Smooth muscle cell (in vitro differentiated cells): ENCODE measurements around the gene PDE4B. TPM values are rescaled to one million over a fixed set of nuclear protein-coding genes. Genes with fewer than 3 reads are reported as not detected.

ENCODE experiments used
- DNase-seq: peaks from one replicate; lab custom pipeline; 2025; ENCODE audit not compliant: unreplicated experiment; lab: John Stamatoyannopoulos, UW
- H2AFZ ChIP-seq: fragments of 200-600 bp; sonication (generic); 2 replicates; pipeline ENCODE4 v1.6.0; 2016; ENCODE audit warnings: antibody characterized with exemption, low read depth, mild to moderate bottlenecking
- H3F3A ChIP-seq: fragments of 200-600 bp; sonication (generic); 2 replicates; pipeline ENCODE4 v1.6.0; 2017; ENCODE audit warnings: antibody characterized with exemption, low read depth
- H3K27ac ChIP-seq: fragments of 200-600 bp; sonication (generic); 2 replicates; pipeline ENCODE4 v1.5.1; 2016; ENCODE audit warnings: low read depth, mild to moderate bottlenecking
- H3K27me3 ChIP-seq: fragments of 200-600 bp; sonication (generic); 2 replicates; pipeline ENCODE4 v1.6.1; 2016; ENCODE audit warnings: low read depth, mild to moderate bottlenecking
- H3K36me3 ChIP-seq: fragments of 200-600 bp; sonication (generic); 2 replicates; pipeline ENCODE4 v1.5.1; 2016; ENCODE audit warnings: low read depth
- H3K4me1 ChIP-seq: fragments of 200-600 bp; sonication (generic); 2 replicates; pipeline ENCODE4 v1.5.1; 2016; ENCODE audit warnings: low read depth
- H3K4me2 ChIP-seq: fragments of 200-600 bp; sonication (generic); 2 replicates; pipeline ENCODE4 v1.6.0; 2016; ENCODE audit warnings: mild to moderate bottlenecking
- H3K4me3 ChIP-seq: fragments of 200-600 bp; sonication (generic); 2 replicates; pipeline ENCODE4 v1.5.1; 2016; ENCODE audit warnings: mild to moderate bottlenecking
- H3K79me2 ChIP-seq: fragments of 200-600 bp; sonication (generic); 2 replicates; pipeline ENCODE4 v1.6.0; 2016; ENCODE audit warnings: low read depth, mild to moderate bottlenecking
- H3K9ac ChIP-seq: fragments of 200-600 bp; sonication (generic); 2 replicates; pipeline ENCODE4 v1.6.0; 2016; ENCODE audit warnings: low read depth
- H3K9me3 ChIP-seq: fragments of 200-600 bp; sonication (generic); replicated peaks from 2 replicates; pipeline ENCODE4 v1.5.1; 2016; ENCODE audit warnings: low read depth
- H4K20me1 ChIP-seq: fragments of 200-600 bp; sonication (generic); 2 replicates; pipeline ENCODE4 v1.6.0; 2016; ENCODE audit warnings: low read depth
- WGBS: methylation state at CpG from one replicate; pipeline ENCODE4 v1.1.7; 2016; ENCODE audit warnings: low lambda C conversion rate; 5-methylcytosine and 5-hydroxymethylcytosine counted together
- polyA plus RNA-seq: library from polyadenylated mRNA; unstranded; fragments of >200 nt; fragmentation: Nextera tagmentation; extraction: Ambion mirVana; gene quantifications from 2 replicates; pipeline ENCODE4 v1.2.1, GENCODE V29; 2016
- total RNA-seq: library from RNA; depleted of rRNA; stranded (reverse); fragments of >200 nt; gene quantifications from 2 replicates; pipeline ENCODE4 v1.2.3, GENCODE V29; 2014
- TF ChIP-seq, protein P1 (sequence below): fragments of 200-600 bp; sonication (generic); IDR thresholded peaks from 2 replicates; pipeline ENCODE4 v1.5.1; 2017; ENCODE audit warnings: borderline replicate concordance, mild to moderate bottlenecking, antibody characterized with exemption; ENCODE audit not compliant: insufficient read depth, poor library complexity, severe bottlenecking

The PDE4B gene
- total and polyA plus RNA-seq, 2 experiments from 2014 or later, result 18.5 to 24.8 TPM

DNA sequence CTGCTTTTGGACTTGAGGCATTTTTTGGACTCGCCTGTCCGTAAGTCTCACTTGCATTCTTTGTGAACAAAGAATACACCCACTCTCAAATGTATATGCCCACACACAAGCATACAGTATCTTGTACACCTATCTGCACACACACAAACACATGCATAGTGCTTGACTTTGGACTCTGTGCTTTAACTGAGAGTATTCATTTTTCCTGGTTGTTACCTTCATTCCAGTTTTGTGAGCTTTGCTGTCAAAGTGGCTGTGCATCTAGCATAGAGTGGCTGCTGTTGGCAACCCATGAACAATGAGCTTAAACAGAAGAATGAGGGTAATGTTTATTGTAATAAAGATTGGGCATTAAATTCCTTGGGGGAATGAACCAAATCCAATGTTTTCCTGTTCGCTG, 199.0 kb downstream of the PDE4B start:
- H3K36me3 ChIP-seq, result no peaks in the 10 kb centered on the region
- H3K4me2 ChIP-seq, result no peak overlapping the region

DNA sequence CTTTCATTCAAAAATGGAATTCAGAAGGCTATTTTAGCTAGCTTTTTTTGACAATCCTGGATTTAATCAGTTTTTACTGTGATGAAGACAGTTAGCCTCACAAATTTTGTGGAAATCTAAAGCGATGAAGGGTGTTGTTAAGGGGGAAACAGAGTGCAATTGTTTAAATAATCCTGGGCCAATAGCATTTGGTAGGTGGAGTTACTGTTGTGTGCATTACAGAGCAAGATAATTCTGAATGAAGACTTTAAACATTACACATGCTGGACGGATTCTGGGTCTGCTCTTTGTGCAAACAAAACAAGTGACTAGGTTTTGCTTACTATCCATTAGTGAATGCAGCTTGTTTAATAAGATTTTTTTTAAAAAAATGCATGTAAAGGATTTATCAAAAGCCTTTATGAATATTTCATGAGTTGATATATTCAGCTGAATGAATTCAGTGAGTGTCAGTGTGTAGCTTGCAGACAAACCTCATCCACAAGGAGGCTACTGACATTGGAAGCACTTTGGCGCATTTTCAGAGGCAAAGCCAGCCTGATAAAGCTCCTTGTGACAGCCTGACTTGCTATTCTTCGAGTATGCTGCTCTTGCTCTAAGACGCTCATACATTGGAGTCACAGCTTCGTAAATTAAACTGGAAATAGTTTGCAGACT, 199.6 kb downstream of the PDE4B start:
- Histone ChIP-seq H3K36me3 (no peaks in the 10 kb centered on the region), H3K4me2 (no peak overlapping the region), H3K9me3 (no peaks in the 10 kb centered on the region), H3F3A (no peaks in the 10 kb centered on the region), H3K27me3 (no peaks in the 10 kb centered on the region), H4K20me1 (no peaks in the 10 kb centered on the region), H3K4me3 (no peak overlapping the region), H3K27ac (no peak overlapping the region), H2AFZ (no peak overlapping the region), H3K4me1 (no peaks in the 10 kb centered on the region), H3K9ac (no peak overlapping the region), H3K79me2 (no peaks in the 10 kb centered on the region)
- TF ChIP-seq, protein P1, sequence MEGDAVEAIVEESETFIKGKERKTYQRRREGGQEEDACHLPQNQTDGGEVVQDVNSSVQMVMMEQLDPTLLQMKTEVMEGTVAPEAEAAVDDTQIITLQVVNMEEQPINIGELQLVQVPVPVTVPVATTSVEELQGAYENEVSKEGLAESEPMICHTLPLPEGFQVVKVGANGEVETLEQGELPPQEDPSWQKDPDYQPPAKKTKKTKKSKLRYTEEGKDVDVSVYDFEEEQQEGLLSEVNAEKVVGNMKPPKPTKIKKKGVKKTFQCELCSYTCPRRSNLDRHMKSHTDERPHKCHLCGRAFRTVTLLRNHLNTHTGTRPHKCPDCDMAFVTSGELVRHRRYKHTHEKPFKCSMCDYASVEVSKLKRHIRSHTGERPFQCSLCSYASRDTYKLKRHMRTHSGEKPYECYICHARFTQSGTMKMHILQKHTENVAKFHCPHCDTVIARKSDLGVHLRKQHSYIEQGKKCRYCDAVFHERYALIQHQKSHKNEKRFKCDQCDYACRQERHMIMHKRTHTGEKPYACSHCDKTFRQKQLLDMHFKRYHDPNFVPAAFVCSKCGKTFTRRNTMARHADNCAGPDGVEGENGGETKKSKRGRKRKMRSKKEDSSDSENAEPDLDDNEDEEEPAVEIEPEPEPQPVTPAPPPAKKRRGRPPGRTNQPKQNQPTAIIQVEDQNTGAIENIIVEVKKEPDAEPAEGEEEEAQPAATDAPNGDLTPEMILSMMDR, result no peak
- 74% methylated on average over 6 of the region's 6 CpGs for WGBS
- DNase-seq, result no peak

More for the DNA sequence above, 199.0 kb downstream of the PDE4B start:
- H3K4me1 ChIP-seq, result no peaks in the 10 kb centered on the region
- H4K20me1 ChIP-seq, result no peaks in the 10 kb centered on the region
- TF ChIP-seq, protein P1, result no peak
- H3F3A ChIP-seq, result no peaks in the 10 kb centered on the region
- H3K27me3 ChIP-seq, result no peaks in the 10 kb centered on the region
- no peaks in the 10 kb centered on the region for H3K79me2 ChIP-seq
- H2AFZ ChIP-seq, result no peak overlapping the region
- H3K9ac ChIP-seq, result no peak overlapping the region
- H3K4me3 ChIP-seq, result no peak overlapping the region
- no peak overlapping the region for H3K27ac ChIP-seq
- DNase-seq, result no peak
- H3K9me3 ChIP-seq, result no peaks in the 10 kb centered on the region
- 90% methylated on average over 3 of the region's 3 CpGs for WGBS

DNA sequence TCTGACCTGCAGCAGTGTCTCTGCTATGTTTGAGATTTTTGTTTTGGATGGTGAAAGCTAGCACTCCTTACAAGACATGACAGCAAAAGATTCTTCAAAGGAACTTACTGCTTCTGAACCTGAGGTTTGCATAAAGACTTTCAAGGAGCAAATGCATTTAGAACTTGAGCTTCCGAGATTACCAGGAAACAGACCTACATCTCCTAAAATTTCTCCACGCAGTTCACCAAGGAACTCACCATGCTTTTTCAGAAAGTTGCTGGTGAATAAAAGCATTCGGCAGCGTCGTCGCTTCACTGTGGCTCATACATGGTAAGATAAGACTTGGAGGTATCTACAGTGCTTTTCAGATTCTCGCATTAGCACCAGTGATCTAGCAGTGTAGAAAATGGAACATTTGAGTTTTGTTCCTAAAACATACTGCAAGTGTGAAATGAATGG, 200.2 kb downstream of the PDE4B start:
- no peaks in the 10 kb centered on the region for H4K20me1 ChIP-seq
- no peaks in the 10 kb centered on the region for H3K79me2 ChIP-seq
- whole genome bisulfite sequencing, result 87% methylated on average over 7 of the region's 7 CpGs
- no peak overlapping the region for H3K27ac ChIP-seq
- H3K9ac ChIP-seq, result no peak overlapping the region
- H2AFZ ChIP-seq, result no peak overlapping the region
- no peaks in the 10 kb centered on the region for H3F3A ChIP-seq
- H3K9me3 ChIP-seq, result no peaks in the 10 kb centered on the region
- no peak overlapping the region for H3K4me3 ChIP-seq
- H3K4me2 ChIP-seq, result no peak overlapping the region
- no peak for DNase-seq
- H3K4me1 ChIP-seq, result no peaks in the 10 kb centered on the region
- TF ChIP-seq, protein P1, result no peak
- H3K27me3 ChIP-seq, result no peaks in the 10 kb centered on the region
- H3K36me3 ChIP-seq, result no peaks in the 10 kb centered on the region

DNA sequence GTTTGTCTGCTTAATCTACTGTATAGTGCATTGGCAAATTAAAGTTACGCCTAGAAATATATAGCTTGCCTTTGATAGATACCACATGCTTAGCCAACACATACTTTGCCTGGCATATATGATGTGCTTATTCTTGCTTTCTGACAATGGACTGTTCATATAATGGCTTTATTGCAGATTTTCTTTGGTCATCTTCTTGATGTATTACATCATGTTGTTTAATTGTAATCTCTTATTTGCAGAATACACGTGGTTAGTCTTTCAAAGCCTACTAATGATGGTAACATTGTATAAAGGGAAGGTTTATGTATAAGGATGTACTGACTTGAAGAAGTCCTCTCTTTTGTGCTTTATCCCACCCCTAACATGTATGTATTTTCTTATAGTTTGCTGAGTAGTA, 201.5 kb downstream of the PDE4B start:
- TF ChIP-seq, protein P1, result no peak
- Histone ChIP-seq H2AFZ (no peak overlapping the region), H3K79me2 (no peaks in the 10 kb centered on the region), H3F3A (no peaks in the 10 kb centered on the region), H3K27ac (no peak overlapping the region), H3K4me2 (no peak overlapping the region), H3K9ac (no peak overlapping the region), H3K27me3 (no peaks in the 10 kb centered on the region), H4K20me1 (no peaks in the 10 kb centered on the region), H3K4me1 (no peaks in the 10 kb centered on the region), H3K4me3 (no peak overlapping the region), H3K36me3 (no peaks in the 10 kb centered on the region), H3K9me3 (no peaks in the 10 kb centered on the region)
- no peak for DNase-seq
- 74% methylated on average over 2 of the region's 2 CpGs for WGBS
